GM19240 (cell line): ENCODE results near the gene NMNAT3.
"Not testable (repeated sequence)": the region's sequence is repeated elsewhere in the genome, so short reads cannot be mapped to it uniquely, and the experiment has no call there.

ENCODE experiments used
- DNase-seq: peaks from one replicate; pipeline ENCODE4 v3.0.0; 2011; ENCODE audit warnings: low spot score; ENCODE audit not compliant: insufficient read length

Gene NMNAT3

GRCh38 chr3:139636511-139636910 lies 41.3 kb downstream of the NMNAT3 start:
- no peak for DNase-seq

DNA sequence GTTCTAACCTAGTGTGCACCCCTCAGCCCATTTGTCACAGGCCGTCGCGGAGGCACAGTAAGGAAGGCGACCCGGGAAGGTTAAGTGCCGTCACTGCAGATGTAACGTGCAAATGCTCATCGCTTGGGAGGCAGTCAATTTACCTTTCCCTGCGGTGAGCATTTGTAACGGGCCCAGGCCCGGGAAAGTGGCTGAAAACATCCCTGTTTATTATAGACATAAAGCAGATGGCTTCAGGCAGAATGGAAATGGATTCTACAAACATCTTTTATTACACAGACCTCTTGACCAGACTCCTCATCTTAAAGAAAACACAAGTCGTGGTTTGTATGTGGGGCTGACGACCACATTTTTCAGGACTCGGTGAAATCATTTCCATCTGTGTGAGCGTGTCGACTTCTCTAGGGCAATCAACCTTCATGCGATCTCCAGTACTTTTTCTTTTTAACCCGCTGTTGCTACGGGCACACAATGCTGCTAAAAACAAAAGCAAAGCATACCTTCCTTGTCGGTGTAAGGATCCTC lies 43.6 kb downstream of the NMNAT3 start:
- DNase-seq, result no peak

DNA sequence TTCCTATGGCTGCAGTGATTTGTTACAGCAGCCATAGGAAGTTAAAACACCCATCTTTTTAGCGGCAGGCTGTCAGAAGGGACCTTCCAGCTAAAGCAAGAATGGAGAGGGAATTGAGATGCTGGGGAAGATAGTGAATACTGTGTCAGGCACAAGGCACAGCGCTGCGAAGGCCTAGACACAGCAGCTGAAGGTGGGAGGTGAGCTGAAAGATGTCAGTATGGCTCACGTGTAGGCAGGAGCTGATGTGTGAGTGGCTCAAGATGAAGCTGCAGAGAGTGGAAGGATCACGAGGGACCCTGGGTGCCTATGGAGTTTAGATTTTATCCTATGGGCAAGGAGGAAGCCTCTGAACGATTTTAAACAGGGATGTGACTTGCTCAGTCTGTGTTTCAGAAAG lies 44.3 kb downstream of the NMNAT3 start:
- no peak for DNase-seq

GRCh38 chr3:139630542-139630941 lies 47.2 kb downstream of the NMNAT3 start:
- no peak for DNase-seq

DNA sequence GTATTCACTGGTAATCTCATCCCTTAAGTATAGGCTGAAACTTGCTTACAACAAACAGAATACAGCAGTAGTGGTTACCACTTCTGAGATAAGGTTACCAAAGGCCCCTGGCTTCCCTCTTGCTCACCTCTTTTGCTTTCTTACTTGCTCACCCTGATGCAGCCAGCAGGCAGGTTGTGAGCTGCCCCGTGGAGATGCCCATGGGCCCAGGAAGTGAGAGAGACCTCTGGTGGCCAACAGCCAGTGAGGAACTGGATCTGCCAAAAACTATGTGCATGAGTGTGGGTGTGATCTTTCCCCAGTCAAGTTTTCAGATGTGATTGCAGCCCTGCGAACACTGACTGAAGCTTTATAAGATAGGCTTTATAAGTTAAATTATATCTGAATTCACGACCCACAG lies 48.7 kb downstream of the NMNAT3 start:
- peak; percentile 38 for DNase-seq

- no peak for DNase-seq
Observed at GRCh38 chr3:139627759-139628158, 50.0 kb downstream of the NMNAT3 start.

GRCh38 chr3:139620438-139620837 lies 57.3 kb downstream of the NMNAT3 start:
- no peak for DNase-seq

DNA sequence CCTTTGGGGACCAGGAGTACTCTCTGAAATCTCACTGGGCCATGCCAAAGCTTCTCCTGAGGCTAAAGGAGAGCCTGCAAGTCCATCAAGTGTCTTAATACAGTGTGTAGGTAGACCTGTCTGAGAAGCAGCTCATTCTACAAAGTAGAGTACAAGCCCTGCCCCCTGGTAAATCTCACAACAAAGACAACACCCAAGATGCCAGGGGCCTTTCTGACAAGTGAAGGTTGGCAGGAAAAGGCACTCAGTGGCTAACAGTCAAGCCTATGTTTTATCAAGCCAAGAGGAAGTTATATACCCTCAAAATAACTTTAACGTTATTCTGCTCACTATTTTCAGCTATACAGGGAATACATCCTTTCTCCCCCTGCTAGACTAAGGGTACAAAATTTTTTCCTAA lies 58.3 kb downstream of the NMNAT3 start:
- DNase-seq, result no peak

DNA sequence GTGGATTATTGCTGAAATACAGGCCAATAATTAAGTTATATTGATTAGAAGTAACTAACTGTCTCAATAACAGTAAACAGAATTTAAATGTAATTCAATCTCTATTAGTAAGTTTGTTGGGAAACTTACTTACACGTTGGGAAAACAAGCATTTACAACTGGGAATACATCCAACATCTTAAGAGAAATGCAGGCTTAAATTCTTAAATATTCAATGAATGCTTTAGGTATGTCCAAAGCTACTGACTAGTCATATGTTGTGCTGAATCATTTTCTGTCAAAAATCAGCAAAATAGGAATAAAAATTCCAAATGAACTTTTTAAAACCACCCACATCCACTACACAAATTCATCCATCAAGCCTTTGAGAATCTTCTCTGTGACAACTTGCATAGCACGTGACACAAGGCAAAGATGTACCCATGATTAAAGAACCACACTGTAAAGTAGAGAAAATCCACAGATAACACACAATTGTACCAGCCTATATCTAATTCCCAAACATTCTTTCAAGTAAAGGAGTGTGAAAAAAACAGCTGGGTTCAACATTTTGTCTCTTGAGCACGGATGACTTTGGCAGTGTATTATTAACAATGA lies 60.0 kb downstream of the NMNAT3 start:
- no peak for DNase-seq

- no peak for DNase-seq
Observed at GRCh38 chr3:139611528-139611927, 66.2 kb downstream of the NMNAT3 start.

DNA sequence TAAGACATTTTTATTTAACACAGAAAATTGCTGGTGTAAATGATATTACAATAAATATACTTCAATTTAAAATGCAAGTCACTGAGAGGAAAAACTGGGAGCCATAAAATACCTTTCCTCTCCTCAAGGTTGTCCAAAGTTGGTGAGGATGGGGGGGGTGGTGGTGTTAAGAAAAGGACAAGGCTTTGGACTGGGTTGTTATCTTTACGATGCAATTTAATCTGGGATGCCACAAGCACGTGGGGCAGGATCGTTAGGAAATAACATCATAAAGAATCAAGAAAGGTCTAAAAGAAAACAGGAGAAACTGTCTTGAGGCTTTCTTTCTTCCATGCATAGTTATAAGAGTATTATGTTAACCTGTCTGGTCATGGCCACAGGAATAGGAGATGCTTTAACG lies 66.9 kb downstream of the NMNAT3 start:
- no peak for DNase-seq

GRCh38 chr3:139608924-139609323 lies 68.8 kb downstream of the NMNAT3 start:
- DNase-seq, result no peak

DNA sequence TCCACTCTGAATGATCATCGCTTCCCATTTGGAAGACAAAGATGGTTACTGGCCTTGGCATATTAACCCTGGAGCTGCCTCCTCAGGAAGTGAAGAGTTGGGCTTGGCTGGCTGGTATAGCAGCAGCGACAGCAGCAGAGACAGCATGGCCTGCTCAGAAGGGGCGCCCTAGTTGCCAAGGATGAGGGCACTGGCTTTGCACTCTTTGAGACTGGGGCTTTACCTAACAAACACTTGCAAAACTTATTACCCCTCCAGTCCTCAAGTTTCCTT lies 69.7 kb downstream of the NMNAT3 start:
- no peak for DNase-seq

DNA sequence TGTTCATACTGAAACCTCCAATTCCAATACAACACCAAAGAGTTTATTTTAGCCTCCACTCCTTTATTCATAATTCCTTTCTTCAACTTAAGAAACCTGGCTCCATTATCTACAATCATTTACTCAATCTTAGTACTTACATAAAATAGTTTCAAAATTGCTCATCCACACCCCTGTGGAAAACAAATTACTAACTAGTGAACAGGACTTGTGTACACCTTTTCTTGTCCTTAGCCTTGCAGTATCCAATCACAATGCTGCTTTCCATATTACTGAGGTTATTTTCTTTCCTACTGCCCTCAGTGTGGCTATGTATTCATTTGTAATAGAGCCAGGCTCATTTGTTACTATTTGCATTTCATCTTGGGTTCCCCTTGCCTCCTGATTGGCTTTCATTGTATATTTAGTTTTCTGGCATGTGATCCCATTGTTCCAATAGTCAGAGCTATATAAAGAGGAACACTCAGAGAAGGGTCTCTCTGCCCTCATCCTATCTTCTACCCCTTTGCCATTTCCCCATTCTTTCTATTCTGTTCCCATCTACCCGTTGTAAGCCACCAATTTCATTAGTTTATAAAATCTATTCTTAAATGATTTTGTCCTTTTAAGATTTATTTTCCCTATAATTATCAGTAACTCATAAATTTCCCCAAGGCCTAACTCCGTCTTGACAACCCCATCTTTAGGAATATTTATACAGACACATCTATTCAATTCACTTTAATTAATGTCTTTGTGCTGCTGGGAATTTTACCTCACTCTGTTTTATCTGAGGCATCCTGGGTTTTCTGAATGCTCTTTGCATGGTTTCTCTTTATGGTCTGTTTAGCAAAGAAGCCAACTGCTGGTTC lies 70.3 kb downstream of the NMNAT3 start:
- DNase-seq, result no peak

GRCh38 chr3:139602003-139602402 lies 75.8 kb downstream of the NMNAT3 start:
- no peak for DNase-seq

GRCh38 chr3:139601191-139601961 lies 76.4 kb downstream of the NMNAT3 start:
- no peak for DNase-seq

DNA sequence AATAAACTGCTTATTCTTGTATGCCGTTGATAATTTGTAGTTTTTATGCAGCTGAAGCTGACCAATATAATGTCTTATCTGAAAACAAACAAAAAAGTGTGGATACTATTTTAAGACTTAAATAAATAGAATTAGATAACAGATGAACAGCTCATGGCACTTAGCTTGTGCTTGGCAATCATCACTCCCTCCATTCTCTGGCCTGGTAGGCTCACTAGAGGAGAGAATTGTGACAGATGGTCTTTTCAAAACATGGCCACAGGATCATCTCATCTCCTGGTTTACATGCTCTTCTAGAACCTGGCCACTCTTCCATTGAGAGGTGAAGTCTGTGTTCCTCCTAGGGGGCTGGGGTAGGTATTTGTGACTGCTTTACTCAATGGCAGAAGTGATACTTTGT lies 79.8 kb downstream of the NMNAT3 start:
- DNase-seq, result no peak

GRCh38 chr3:139591186-139591585 lies 86.6 kb downstream of the NMNAT3 start:
- not testable (repeated sequence) for DNase-seq

DNA sequence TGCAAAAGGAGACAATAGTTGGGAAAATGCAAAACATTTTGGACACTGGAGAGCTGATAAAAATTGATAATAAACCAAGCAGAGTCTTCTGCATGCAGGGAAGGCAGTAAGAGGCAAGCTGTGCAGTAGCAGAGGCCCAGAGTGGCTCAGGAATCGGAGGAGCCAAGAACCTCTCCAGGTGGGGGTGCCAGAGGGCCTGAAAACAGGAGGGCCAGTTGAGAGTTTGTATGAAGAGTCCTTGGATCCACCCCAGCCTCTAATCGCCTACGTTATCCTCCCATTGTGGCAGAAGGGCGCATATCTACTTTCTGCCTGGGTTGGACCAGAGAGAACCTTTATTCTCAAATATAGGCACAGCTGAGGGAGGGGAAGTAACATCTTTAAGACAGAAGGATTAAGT lies 89.3 kb downstream of the NMNAT3 start:
- no peak for DNase-seq

- DNase-seq, result no peak
Observed at GRCh38 chr3:139587797-139588196, 90.0 kb downstream of the NMNAT3 start.

DNA sequence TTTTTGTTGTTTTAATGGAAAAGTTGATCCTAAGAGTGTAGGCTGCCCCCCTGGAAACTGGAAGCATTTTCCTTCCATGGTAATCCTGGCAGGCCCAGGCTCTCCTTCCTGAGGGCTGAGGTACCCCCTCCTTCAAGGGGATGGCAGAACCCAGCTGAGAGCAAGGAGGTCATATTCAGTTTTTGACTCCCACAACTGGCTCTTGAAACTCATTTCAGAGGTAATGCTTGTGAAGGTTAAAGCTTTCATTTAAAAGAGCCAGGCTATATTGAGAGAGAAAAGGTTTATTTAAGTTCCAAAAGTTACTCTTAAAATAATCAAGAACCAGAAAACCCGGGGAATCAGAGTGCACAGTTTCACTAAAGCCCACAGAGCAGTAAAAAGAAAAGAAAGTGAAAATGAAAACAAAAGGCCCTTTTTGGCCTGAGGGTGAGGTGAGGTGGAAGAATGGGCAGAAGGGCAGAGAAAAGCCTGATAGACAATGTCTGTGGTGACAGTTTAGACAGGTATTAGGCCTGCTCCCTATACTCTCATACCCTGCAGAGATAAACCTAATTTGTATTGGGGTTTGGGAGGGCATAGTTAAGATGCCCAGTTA lies 91.3 kb downstream of the NMNAT3 start:
- peak; percentile 46 for DNase-seq

- no peak for DNase-seq
Observed at GRCh38 chr3:139585820-139586219, 92.0 kb downstream of the NMNAT3 start.
